HG02981 (cell line): ENCODE results near the gene KLF9.
"Not testable (repeated sequence)": the region's sequence is repeated elsewhere in the genome, so short reads cannot be mapped to it uniquely, and the experiment has no call there.

Experiments used
- ATAC-seq: cut with Tn5 transposase; IDR thresholded peaks from one replicate; pipeline ENCODE4 v1.9.1; 2021; ENCODE audit warnings: mild to moderate bottlenecking, moderate library complexity; ENCODE audit not compliant: unreplicated experiment

Gene KLF9

GRCh38 chr9:70405808-70406433 is 8.5 kb downstream of the KLF9 start:
- peak; percentile 11 for ATAC-seq

DNA sequence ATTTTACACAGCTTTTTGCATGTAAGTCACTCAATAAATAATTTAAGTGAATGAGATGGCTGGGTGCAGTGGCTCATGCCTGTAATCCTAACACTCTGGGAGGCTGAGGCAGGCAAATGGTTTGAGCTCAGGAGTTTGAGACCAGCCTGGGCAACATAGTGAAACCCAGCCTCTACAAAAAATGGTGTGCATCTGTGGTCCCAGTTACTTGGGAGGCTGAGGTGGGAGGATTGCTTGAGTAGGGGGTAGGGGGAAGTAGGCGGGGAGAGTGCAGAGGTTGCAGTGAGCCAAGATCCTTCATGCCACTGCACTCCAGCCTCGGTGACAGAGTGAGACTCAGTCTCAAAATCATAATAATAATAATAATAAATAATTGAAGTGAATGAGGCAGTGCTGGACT is 10.2 kb downstream of the KLF9 start:
- ATAC-seq: no peak

DNA sequence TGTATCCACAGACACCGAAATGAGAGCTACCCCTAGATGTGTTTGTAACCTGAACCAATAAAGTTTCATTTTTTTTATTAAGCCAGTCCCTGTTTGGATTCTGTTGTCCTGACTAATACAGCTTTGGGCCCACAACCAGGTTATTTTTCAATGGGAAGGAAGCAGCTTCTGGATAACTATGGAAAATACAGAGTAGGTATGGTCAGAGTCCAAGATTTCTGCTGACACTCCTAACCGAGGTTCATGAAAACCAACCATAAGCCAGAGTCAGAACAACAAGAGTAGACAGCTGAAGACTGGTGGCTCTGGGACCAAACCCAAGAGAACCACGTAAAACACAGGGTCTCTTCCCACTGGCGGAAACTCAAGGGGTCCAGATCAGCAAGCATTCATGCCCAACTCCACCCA is 10.8 kb downstream of the KLF9 start:
- ATAC-seq: no peak

DNA sequence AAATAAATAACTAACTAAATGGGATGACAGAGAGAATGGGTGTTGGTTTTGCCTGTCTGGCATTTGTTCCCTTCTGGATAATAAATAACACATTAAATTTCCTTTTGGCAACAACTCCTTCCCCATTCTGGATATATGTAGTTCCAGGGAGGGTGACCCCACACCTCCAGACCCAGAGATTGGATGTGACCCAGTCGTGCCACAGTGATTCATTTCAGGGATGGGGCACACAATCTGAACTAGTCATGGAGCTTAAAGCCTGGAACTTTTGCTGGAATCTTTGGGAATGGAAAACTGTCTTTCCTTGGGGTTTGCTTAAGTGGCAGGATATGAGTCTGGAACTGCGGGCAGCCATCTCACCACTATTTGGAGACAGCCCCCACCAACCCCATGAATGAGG is 11.3 kb downstream of the KLF9 start:
- no peak for ATAC-seq

- no peak for ATAC-seq
Observed at GRCh38 chr9:70402213-70402612, 12.2 kb downstream of the KLF9 start.

- ATAC-seq: not testable (repeated sequence)
Observed at GRCh38 chr9:70401241-70401640, 13.2 kb downstream of the KLF9 start.

DNA sequence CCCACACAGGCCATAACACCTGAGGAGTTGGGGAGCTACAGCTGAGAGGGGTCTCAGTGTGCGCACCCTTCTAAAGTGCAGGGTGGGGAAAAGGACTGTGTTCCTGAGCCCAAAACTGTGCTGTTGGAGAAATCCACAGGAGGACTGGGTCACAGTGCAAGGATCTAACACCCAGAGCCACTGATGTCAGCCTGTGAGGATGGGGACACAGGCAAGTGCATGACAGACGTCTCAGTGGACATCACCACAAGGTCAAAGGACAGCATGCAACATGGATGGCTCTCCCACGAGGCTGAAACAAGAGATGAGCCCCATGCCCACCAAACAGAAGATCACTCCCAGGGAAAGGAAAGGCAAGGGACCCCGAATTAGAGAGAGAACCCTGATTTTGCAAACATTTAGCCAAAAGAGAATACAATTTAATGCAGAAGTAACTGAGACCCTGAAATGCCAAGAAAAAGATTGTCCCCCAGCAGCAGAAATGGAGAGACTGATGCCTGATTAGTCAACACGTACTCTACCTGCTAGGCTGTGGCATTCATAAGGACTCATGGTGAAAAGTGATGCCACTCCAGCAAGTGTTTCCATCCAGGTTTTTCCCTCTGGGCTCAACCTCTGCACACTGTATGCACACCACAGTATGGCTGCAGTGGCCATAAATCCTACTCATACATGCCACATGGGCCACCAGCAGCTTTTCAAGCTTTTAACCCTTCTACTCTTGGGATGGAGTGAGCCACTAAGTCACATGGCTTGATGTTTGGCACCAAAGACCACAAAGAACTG is 14.2 kb downstream of the KLF9 start:
- ATAC-seq: no peak

DNA sequence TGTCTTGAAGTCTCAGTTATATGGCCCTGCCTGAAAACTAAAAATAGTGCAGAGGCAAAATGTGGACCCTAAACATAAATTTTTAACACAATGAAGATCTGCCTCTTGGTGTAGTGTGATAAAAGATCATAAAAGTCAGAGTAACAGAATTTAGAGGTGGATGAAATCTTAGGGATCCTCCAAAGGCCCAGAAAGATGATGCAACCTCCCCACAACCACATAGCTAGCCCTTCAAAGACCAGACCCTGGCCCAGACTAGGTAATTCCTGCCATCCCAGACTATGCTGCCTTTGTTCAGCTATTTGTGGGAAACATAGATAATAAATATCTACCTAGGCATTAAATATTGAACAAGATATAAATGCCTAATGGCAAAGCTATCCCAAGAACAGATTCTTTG is 15.3 kb downstream of the KLF9 start:
- ATAC-seq: no peak

DNA sequence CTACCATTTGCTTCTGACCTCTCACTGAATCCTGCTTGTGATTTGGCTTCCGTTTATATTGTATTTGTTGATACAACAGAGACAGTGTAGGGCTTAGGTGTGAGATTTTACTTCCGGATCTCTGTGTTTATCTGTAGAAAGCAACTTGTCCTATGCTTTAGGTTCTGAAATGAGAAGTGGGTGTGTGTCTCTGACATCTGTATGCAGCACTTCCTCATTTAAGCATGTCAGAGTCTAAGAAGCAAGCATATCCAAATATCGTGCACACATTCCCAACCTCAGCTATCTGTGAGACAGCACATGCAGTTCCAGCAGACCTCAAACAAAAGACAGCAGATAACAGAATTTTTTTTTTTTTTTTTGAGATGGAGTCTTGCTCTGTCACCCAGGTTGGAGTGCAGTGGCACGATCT is 16.3 kb downstream of the KLF9 start:
- peak; percentile 97 for ATAC-seq

DNA sequence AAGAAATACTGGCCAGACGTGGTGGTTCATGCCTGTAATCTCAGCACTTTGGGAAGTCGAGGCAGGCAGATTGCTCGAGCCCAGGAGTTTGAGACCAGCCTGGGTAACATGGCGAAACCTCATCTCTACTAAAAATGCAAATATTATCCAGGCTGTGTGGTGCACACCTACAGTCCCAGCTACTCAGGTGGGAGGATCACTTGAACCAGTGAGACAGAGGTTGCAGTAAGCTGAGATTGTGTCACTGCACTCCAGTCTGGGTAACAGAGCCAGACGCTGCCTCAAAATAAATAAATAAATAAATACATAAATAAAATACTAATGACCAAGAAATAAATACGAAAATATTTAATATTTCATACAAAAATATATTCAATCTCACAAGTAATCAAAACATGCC is 18.8 kb downstream of the KLF9 start:
- no peak for ATAC-seq

- ATAC-seq: no peak
Observed at GRCh38 chr9:70392850-70393249, 21.6 kb downstream of the KLF9 start.

GRCh38 chr9:70392189-70392588 is 22.3 kb downstream of the KLF9 start:
- no peak for ATAC-seq

DNA sequence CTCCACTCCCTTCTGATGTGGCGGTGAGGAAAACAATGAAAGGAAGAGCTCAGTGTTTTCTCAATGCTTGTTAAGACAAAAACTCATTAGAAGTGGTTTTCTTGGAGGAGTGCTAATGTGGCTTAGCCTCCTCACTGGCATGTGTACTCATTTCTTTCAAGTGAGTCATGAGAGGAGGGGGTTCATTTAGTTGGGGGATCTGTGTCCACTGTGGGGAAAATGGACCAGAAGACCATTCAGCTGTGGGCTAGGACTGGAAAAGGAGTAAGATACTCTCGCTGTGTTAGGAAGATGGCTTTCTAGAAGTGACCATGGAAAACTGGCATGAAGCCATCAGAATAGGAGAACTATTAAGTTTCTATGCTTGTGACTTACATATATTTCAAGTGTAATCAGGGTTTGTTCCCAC is 23.5 kb downstream of the KLF9 start:
- ATAC-seq: no peak

DNA sequence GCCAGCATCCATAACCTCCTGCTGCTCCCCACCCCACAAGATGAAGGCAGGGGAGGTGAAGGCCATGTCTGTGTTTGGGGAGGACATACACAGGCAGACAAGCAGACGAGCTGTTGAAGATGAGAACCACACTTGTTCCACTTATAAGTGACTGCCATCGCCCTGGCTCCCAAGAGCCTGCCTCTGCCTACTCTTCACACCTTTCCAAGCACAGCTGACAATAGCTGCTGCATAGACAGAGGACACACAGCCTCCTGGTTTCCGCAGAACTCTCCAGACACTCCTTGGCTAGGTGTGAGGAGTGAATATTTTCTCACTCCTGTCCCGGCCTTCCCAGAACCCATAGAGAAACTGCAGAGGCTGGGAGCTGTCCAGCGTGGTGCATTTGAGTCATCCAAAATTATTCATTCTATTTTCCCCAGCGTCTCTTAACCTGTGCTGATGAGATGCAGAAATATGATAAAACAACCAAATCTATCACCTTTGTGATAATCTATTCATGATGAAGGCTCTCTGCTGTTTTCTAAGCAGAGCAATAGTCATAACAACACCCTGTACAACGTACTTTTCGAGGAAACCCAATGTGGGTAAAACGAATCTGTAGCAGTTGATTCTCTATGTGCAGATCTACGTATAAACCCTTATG is 24.7 kb downstream of the KLF9 start:
- no peak for ATAC-seq

DNA sequence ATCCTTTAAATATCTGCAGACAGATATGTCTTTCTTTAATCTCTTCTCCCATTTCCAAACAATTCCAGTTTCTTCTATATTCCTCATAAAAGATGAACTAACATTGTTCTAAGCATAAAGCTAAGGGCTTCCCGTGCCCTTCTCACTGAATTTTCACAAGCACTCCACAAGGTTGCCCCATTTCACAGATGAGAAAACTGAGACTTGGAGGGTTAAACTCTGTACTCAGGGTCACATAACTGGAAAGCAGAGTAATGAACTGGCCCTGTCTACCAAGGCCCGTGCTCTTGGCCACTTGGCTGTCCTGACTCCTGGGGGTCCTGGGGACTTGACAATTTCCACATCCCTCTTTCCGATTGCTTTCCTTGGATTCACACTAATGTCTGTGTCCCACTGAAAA is 25.3 kb downstream of the KLF9 start:
- ATAC-seq: no peak

GRCh38 chr9:70387663-70388062 is 26.8 kb downstream of the KLF9 start:
- ATAC-seq: no peak

GRCh38 chr9:70385426-70385825 is 29.0 kb downstream of the KLF9 start:
- ATAC-seq: no peak

- no peak for ATAC-seq
Observed at GRCh38 chr9:70382709-70383605, 31.5 kb downstream of the KLF9 start.

GRCh38 chr9:70382046-70382708 is 32.3 kb downstream of the KLF9 start:
- ATAC-seq: no peak

DNA sequence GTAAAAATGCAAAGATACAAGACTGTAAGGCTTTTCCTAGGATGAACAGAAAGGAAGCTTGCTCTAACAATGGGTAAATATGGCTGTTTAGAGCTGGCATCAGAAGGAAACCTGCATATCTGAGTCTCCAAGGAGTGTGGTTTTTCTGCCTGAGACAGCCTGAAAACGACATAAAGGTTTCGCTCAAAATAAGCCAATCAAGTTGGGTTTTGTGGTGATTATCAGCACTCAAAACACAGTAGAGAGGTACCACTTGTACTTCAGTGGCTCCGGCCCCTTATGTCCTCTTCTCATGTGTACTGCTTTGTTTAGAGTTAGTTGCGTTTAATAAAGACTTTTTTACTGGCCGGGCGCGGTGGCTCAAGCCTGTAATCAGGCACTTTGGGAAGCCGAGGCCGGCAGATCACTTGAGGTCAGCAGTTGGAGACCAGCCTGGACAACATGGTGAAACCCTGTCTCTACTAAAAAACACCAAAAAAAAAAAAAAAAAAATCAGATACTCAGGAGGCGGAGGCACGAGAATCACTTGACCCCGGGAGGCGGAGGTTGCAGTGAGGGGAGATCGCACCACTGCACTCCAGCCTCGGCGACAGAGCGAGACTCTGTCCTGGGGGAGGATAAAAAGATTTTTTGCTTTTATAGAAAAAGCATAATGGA is 39.4 kb downstream of the KLF9 start:
- ATAC-seq: no peak
